Tibial artery (tissue), 4 donors: ENCODE measurements around the gene CENPT.
A peak's percentile ranks its signal among the peaks of the same experiment; 100 is the strongest.
"Not testable (repeated sequence)": the region's sequence is repeated elsewhere in the genome, so short reads cannot be mapped to it uniquely, and the experiment has no call there.

Experiments
- DNase-seq, 2 donors: peaks; one replicate each; pipeline ENCODE4 v3.0.0-alpha.2; 2019
- H3K27ac ChIP-seq, 2 donors: fragments of 200-600 bp; sonication (generic) in 1 of 2; 1 replicate in 1 of 2; 2 replicates in 1 of 2; pipeline ENCODE4 v1.5.1; 2018 to 2019; ENCODE audit warnings: mild to moderate bottlenecking in 1 of 2
- H3K27me3 ChIP-seq, 2 donors: fragments of 200-600 bp; sonication (generic) in 1 of 2; one replicate each; pipeline versions ENCODE4 v1.5.1 to v1.6.0; 2016 to 2019
- H3K36me3 ChIP-seq, 3 donors: fragments of 200-600 bp; sonication (generic) in 2 of 3; one replicate each; pipeline ENCODE4 v1.5.1; 2016 to 2019; ENCODE audit warnings: mild to moderate bottlenecking in 2 of 3
- H3K4me1 ChIP-seq, 4 donors: fragments of 200-600 bp; sonication (generic) in 2 of 4; 1 replicate in 3 of 4; 2 replicates in 1 of 4; pipeline ENCODE4 v1.5.1; 2016 to 2019
- H3K4me3 ChIP-seq, 2 donors: fragments of 200-600 bp; sonication (generic) in 1 of 2; 1 replicate in 1 of 2; 2 replicates in 1 of 2; pipeline ENCODE4 v1.5.1; 2018 to 2019; ENCODE audit warnings: mild to moderate bottlenecking in 2 of 2
- H3K9me3 ChIP-seq, 3 donors: fragments of 200-600 bp; sonication (generic) in 1 of 3; one replicate each; pipeline ENCODE4 v1.5.1; 2016 to 2019
- intact Hi-C: fragments of 100-400 bp; cut with DNase I; formaldehyde crosslinking; loops from one replicate; pipeline ENCODE4 v1.15.0; 2023; ENCODE audit warnings: low total_unique reads
- TF ChIP-seq, protein P1 (sequence below), 2 experiments: fragments of 200-600 bp in 1 of 2; fragments of 450-650 bp in 1 of 2; IDR thresholded peaks; one replicate each; pipeline ENCODE4 v1.5.1; 2017 to 2019; ENCODE audit warnings: antibody characterized with exemption in 2 of 2, mild to moderate bottlenecking in 1 of 2, moderate library complexity in 1 of 2

The CENPT gene

DNA sequence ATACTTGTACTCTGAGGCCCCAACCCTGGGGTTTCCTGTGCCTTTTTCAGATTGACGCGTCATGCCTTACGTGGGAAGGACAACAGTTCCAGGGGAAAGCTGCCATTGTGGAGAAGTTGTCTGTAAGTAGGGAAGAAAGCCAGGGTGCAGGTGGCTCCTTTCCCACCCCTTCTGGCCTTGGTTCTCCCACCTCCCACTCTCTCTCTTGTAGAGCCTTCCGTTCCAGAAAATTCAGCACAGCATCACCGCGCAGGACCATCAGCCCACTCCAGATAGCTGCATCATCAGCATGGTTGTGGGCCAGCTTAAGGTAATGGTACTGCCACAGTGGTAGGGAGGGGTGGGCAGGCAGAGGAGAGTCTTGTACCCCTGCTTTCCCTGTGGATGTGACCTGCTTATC lies 20.8 kb upstream of the CENPT start:
- intact Hi-C loops: no loop called here
- TF ChIP-seq, protein P1, sequence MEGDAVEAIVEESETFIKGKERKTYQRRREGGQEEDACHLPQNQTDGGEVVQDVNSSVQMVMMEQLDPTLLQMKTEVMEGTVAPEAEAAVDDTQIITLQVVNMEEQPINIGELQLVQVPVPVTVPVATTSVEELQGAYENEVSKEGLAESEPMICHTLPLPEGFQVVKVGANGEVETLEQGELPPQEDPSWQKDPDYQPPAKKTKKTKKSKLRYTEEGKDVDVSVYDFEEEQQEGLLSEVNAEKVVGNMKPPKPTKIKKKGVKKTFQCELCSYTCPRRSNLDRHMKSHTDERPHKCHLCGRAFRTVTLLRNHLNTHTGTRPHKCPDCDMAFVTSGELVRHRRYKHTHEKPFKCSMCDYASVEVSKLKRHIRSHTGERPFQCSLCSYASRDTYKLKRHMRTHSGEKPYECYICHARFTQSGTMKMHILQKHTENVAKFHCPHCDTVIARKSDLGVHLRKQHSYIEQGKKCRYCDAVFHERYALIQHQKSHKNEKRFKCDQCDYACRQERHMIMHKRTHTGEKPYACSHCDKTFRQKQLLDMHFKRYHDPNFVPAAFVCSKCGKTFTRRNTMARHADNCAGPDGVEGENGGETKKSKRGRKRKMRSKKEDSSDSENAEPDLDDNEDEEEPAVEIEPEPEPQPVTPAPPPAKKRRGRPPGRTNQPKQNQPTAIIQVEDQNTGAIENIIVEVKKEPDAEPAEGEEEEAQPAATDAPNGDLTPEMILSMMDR (IDR thresholded peaks at IDR 0.05): no peak
- Histone ChIP-seq H3K27me3 (no peaks in the 10 kb centered on the region), H3K9me3 (no peaks in the 10 kb centered on the region), H3K27ac (no peak overlapping the region), H3K36me3 (peaks cover 32 to 67% (median 62%) of the 10 kb centered on the region in 3 donors), H3K4me3 (no peak overlapping the region), H3K4me1 (peaks cover 7 to 24% (median 15%) of the 10 kb centered on the region in 4 donors)
- DNase-seq: no peak

DNA sequence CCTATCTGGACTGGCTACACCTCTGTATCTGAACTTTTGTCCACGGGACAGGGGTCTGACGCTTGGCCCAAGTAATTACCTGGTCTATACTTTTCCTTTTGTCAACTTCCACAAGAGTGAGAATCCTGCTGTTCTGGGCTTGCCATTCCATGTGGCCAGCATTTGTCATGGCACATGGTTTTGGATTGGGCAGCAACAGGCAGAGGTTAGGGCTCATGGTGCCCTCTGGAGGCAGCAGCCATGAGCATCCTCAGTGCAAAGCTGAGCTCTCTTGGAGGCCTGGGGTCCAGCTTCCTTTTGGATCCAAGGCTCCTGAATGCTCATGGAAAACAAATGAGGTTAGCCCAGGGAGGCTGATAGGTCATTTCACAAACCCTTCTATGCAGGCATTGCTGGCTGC lies 17.8 kb upstream of the CENPT start:
- peak overlapping the region in 1 of 2 donors; percentile 43 for H3K27ac ChIP-seq

DNA sequence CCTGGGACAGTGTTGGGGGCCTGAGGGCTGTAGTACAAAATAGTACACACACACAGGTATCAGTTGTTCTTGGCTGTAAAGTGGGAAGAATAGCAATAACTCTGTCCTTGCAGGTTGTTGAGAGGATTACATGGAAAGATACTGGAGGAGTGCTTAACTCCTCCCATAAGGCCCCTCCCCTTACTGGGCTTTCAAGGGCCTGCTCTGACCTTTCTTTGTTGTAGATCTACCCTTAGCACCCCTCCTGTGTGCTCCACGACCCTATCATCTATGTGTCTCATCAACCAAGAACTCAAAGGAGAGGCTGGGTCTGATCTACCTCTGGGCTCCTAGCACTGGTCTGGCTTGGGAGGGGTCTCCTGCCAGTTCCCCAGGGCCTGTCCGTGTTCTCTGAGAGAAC lies 17.1 kb upstream of the CENPT start:
- no peak overlapping the region for H3K4me3 ChIP-seq
- no peaks in the 10 kb centered on the region for H3K27me3 ChIP-seq
- intact Hi-C loops: no loop called here
- peaks cover 22 to 47% (median 33%) of the 10 kb centered on the region in 4 donors for H3K4me1 ChIP-seq
- no peak for DNase-seq
- peak overlapping the region; percentile 43 to 83 for H3K27ac ChIP-seq
- H3K9me3 ChIP-seq: no peaks in the 10 kb centered on the region
- TF ChIP-seq, protein P1 (IDR thresholded peaks at IDR 0.05): no peak
- peaks cover 25 to 47% (median 45%) of the 10 kb centered on the region in 3 donors for H3K36me3 ChIP-seq

More for the DNA sequence above, 17.8 kb upstream of the CENPT start:
- TF ChIP-seq, protein P1 (IDR thresholded peaks at IDR 0.05): no peak
- Histone ChIP-seq H3K9me3 (no peaks in the 10 kb centered on the region), H3K4me1 (peaks cover 22 to 47% (median 33%) of the 10 kb centered on the region in 4 donors), H3K4me3 (no peak overlapping the region), H3K27me3 (no peaks in the 10 kb centered on the region), H3K36me3 (peaks cover 32 to 54% (median 52%) of the 10 kb centered on the region in 3 donors)
- no peak for DNase-seq
- intact Hi-C loops: no loop called here

DNA sequence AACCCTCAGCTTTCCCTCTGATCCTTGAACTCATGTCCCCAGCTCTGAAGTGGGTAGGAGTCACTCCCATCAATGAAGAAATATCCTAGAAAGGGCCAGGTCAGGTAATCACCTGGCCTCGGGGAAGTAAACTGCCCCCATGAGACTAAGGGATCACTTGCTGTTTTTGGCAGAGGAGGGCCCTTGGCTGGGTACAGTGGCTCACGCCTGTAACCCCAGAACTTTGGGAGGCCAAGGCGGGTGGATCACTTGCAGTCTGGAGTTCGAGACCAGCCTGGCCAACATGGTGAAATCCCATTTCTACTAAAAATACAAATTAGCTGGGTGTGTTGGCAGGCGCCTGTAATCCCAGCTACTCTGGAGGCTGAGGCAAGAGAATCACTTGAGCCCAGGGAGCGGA lies 16.6 kb upstream of the CENPT start:
- DNase-seq, H3K4me3 ChIP-seq, H3K9me3 ChIP-seq, intact Hi-C loops, H3K27me3 ChIP-seq: not testable (repeated sequence)
- Histone ChIP-seq H3K36me3 (peaks cover 25 to 43% (median 39%) of the 10 kb centered on the region in 3 donors), H3K4me1 (peaks cover 22 to 47% (median 33%) of the 10 kb centered on the region in 4 donors), H3K27ac (peak overlapping the region; percentile 83 to 91)

DNA sequence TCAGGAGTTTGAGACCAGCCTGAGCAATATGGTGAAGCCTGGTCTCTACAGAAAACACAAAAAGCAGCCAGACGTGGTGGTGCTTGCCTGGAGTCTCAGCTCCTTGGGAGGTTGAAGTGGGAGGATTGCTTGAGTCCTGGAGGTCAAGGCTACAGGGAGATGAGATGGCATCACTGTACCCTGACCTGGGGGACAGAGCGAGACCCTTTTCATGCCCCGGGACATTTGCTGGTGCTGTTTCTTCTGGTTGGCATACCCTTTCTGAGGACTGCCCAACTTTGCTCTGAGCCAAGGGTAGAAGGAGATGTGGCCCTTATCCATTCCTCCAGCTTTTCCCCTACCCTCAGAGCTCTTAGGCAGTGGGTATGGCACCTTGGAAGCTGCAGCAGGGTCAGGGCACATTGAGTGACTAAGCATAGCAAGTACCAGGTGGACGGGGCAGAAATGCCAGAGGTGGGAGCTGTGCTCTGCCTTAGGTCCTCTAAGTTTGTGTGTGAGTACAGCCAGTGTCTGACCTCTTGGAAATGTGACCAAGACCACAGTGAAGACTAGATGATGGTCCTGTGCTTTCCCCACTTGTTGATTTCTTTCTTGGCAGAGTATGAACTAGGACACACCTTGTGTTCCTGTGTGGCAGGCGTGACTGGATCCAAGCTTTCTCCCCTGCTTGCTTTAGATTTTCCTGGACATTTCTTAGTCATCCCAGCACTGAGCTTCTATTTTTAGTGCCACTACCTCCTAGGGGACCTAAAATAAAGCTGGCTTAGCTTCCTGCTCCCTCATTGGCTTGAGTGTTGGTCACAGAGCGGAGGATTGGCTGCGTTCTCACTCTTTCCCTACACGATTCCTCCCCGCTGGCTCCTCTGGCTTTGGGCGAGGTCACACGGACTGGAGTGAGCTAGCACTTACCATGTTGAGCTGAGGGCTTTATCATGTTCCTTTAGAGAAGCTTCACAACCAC lies 15.4 kb upstream of the CENPT start:
- Histone ChIP-seq H3K27me3 (no peaks in the 10 kb centered on the region), H3K9me3 (no peaks in the 10 kb centered on the region), H3K4me3 (peak overlapping the region in 1 of 2 donors; percentile 17), H3K36me3 (peaks cover 17 to 31% (median 28%) of the 10 kb centered on the region in 3 donors), H3K27ac (peak overlapping the region; percentile 83 to 91), H3K4me1 (peaks cover 22 to 55% (median 40%) of the 10 kb centered on the region in 4 donors)
- TF ChIP-seq, protein P1 (IDR thresholded peaks at IDR 0.05): peak in 1 of 2 experiments; percentile 11
- intact Hi-C loops: no loop called here
- peak; percentile 88 to 95 for DNase-seq

DNA sequence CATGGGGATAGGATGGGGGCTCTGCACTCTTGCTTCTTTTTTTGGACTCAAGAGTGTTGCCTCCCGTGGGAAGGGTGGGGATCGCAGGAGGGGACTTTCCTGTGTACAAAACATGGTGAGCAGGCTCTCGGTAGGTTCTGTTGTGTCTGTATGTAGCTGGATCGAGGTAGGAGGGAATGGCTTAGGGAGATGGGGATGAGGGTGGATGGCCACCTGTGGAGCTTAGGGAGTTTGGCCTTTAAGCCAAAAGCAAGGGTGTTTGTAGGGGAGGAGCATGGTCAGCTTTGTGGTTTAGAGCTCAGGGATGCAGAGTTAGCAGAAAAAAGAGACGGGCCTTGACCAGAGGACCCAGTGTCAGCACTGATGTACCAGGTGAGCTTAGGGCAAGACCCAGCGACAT lies 14.4 kb upstream of the CENPT start:
- Histone ChIP-seq H3K4me3 (no peak overlapping the region), H3K4me1 (peaks cover 22 to 65% (median 49%) of the 10 kb centered on the region in 4 donors), H3K9me3 (no peaks in the 10 kb centered on the region), H3K36me3 (peaks cover 10 to 23% (median 17%) of the 10 kb centered on the region in 3 donors), H3K27ac (peak overlapping the region; percentile 83 to 91), H3K27me3 (no peaks in the 10 kb centered on the region)
- no peak for DNase-seq
- TF ChIP-seq, protein P1 (IDR thresholded peaks at IDR 0.05): no peak
- intact Hi-C loops: no loop called here
